ENCODE measurements around the gene DLG2.
A peak's percentile ranks its signal among the peaks of the same experiment; 100 is the strongest.

Gene DLG2

GRCh38 chr11:84256618-84257017 lies 1370.5 kb downstream of the DLG2 start:
- no peak for TF ChIP-seq CTCF (IDR thresholded peaks at IDR 0.05; ENCODE audit: unreplicated experiment in 3 of 3)
- no peaks in the 10 kb centered on the region for H3K36me3 Mint-ChIP-seq (ENCODE audit: low read depth)

GRCh38 chr11:84255483-84255882 lies 1371.7 kb downstream of the DLG2 start:
- Mint-ChIP-seq H3K4me1 (no peaks in the 10 kb centered on the region), H3K4me3 (no peak overlapping the region)

More at GRCh38 chr11:84256618-84257017, 1370.5 kb downstream of the DLG2 start:
- Mint-ChIP-seq H3K4me1 (no peaks in the 10 kb centered on the region), H3K27ac (no peak overlapping the region), H3K27me3 (ENCODE audit: low read depth) (no peaks in the 10 kb centered on the region), H3K9me3 (no peaks in the 10 kb centered on the region), H3K4me3 (no peak overlapping the region)

GRCh38 chr11:84250834-84251613 lies 1376.1 kb downstream of the DLG2 start:
- no peak overlapping the region for H3K27ac Mint-ChIP-seq
- H3K36me3 Mint-ChIP-seq (ENCODE audit: low read depth) = no peaks in the 10 kb centered on the region
- TF ChIP-seq CTCF (IDR thresholded peaks at IDR 0.05; ENCODE audit: unreplicated experiment in 3 of 3) = no peak
- H3K27me3 Mint-ChIP-seq (ENCODE audit: low read depth) = no peaks in the 10 kb centered on the region
- H3K9me3 Mint-ChIP-seq = no peaks in the 10 kb centered on the region
- H3K4me1 Mint-ChIP-seq = no peaks in the 10 kb centered on the region
- no peak overlapping the region for H3K4me3 Mint-ChIP-seq

More at GRCh38 chr11:84255483-84255882, 1371.7 kb downstream of the DLG2 start:
- Mint-ChIP-seq H3K27me3 (ENCODE audit: low read depth) (no peaks in the 10 kb centered on the region), H3K36me3 (ENCODE audit: low read depth) (no peaks in the 10 kb centered on the region), H3K27ac (no peak overlapping the region), H3K9me3 (no peaks in the 10 kb centered on the region)
- TF ChIP-seq CTCF (IDR thresholded peaks at IDR 0.05; ENCODE audit: unreplicated experiment in 3 of 3) = no peak

GRCh38 chr11:84249344-84250135 lies 1377.6 kb downstream of the DLG2 start:
- no peaks in the 10 kb centered on the region for H3K4me1 Mint-ChIP-seq
- no peak overlapping the region for H3K27ac Mint-ChIP-seq
- no peaks in the 10 kb centered on the region for H3K27me3 Mint-ChIP-seq (ENCODE audit: low read depth)
- H3K36me3 Mint-ChIP-seq (ENCODE audit: low read depth) = no peaks in the 10 kb centered on the region
- TF ChIP-seq CTCF (IDR thresholded peaks at IDR 0.05; ENCODE audit: unreplicated experiment in 3 of 3) = no peak
- H3K4me3 Mint-ChIP-seq = no peak overlapping the region
- no peaks in the 10 kb centered on the region for H3K9me3 Mint-ChIP-seq

GRCh38 chr11:84247926-84248325 lies 1379.2 kb downstream of the DLG2 start:
- Mint-ChIP-seq H3K27ac (peak overlapping the region in 1 of 3 experiments; percentile 12), H3K36me3 (ENCODE audit: low read depth) (no peaks in the 10 kb centered on the region), H3K4me3 (no peak overlapping the region), H3K27me3 (ENCODE audit: low read depth) (no peaks in the 10 kb centered on the region), H3K9me3 (no peaks in the 10 kb centered on the region), H3K4me1 (no peaks in the 10 kb centered on the region)
- TF ChIP-seq CTCF (IDR thresholded peaks at IDR 0.05; ENCODE audit: unreplicated experiment in 3 of 3) = no peak

Measured in nephron (organoid).